Activated CD4-positive, alpha-beta T cell treated with anti-CD3 and anti-CD28 coated beads for 4 hours (primary cell): ENCODE results near the gene CASKIN1.

Experiments used
- DNase-seq, 2 donors: peaks; one replicate each; pipeline ENCODE4 v3.0.0-alpha.2; 2020

The CASKIN1 gene

GRCh38 chr16:2190659-2191445 lies 5.6 kb downstream of the CASKIN1 start:
- no peak for DNase-seq

- no peak for DNase-seq
These were observed 6.3 kb downstream of the CASKIN1 start for GRCh38 chr16:2190002-2190658.

- DNase-seq = no peak
These were observed 7.0 kb downstream of the CASKIN1 start for GRCh38 chr16:2189252-2189893.

GRCh38 chr16:2188395-2188794 lies 8.0 kb downstream of the CASKIN1 start:
- DNase-seq = no peak

GRCh38 chr16:2187212-2187611 lies 9.2 kb downstream of the CASKIN1 start:
- no peak for DNase-seq

GRCh38 chr16:2186505-2186904 lies 9.9 kb downstream of the CASKIN1 start:
- DNase-seq = no peak

- no peak for DNase-seq
These were observed 10.3 kb downstream of the CASKIN1 start for GRCh38 chr16:2186064-2186463.

- DNase-seq = no peak
These were observed 11.4 kb downstream of the CASKIN1 start for GRCh38 chr16:2184962-2185361.

- no peak for DNase-seq
These were observed 12.1 kb downstream of the CASKIN1 start for GRCh38 chr16:2184346-2184745.

- no peak for DNase-seq
These were observed 12.7 kb downstream of the CASKIN1 start for GRCh38 chr16:2183671-2184070.

GRCh38 chr16:2181952-2182351 lies 14.5 kb downstream of the CASKIN1 start:
- DNase-seq = no peak

GRCh38 chr16:2180962-2181923 lies 15.2 kb downstream of the CASKIN1 start:
- DNase-seq = no peak

GRCh38 chr16:2180461-2180860 lies 15.9 kb downstream of the CASKIN1 start:
- DNase-seq = no peak

GRCh38 chr16:2179576-2179975 lies 16.8 kb downstream of the CASKIN1 start:
- DNase-seq = no peak

- no peak for DNase-seq
These were observed 17.3 kb downstream of the CASKIN1 start for GRCh38 chr16:2179107-2179501.

- DNase-seq = peak in 1 of 2 donors; percentile 17
These were observed 17.9 kb downstream of the CASKIN1 start for GRCh38 chr16:2178321-2179106.

GRCh38 chr16:2177561-2177960 lies 18.8 kb downstream of the CASKIN1 start:
- DNase-seq = no peak

- no peak for DNase-seq
These were observed 19.3 kb downstream of the CASKIN1 start for GRCh38 chr16:2177101-2177500.

- DNase-seq = no peak
These were observed 20.4 kb downstream of the CASKIN1 start for GRCh38 chr16:2176047-2176446.

GRCh38 chr16:2175454-2175853 lies 21.0 kb downstream of the CASKIN1 start:
- no peak for DNase-seq

- no peak for DNase-seq
These were observed 21.8 kb downstream of the CASKIN1 start for GRCh38 chr16:2174396-2175131.
